ENCODE data around the gene IP6K2. TPM values are rescaled to one million over a fixed set of nuclear protein-coding genes. Genes with fewer than 3 reads are reported as not detected.

The IP6K2 gene
- total and polyA plus RNA-seq, 2 experiments from 2014 or later = 97.0 to 97.4 TPM

GRCh38 chr3:48738144-48738536 is 21.1 kb upstream of the IP6K2 start:
- H3K4me1 ChIP-seq (ENCODE audit: insufficient read depth) = no peaks in the 10 kb centered on the region
- H3K36me3 ChIP-seq (ENCODE audit: insufficient read depth) = no peaks in the 10 kb centered on the region
- no peak overlapping the region for H3K27ac Mint-ChIP-seq
- no peaks in the 10 kb centered on the region for H3K9me2 ChIP-seq (ENCODE audit: insufficient read depth)
- H3K36me3 Mint-ChIP-seq (ENCODE audit: low read depth) = no peaks in the 10 kb centered on the region
- no peak overlapping the region for H3K4me2 ChIP-seq
- TF ChIP-seq EZH2phosphoT487 (IDR thresholded peaks at IDR 0.05; ENCODE audit: unreplicated experiment) (no peak), CREB1 (CRISPR knock-in tag; IDR thresholded peaks at IDR 0.05; ENCODE audit: low read depth) (no peak), POLR2AphosphoS5 (IDR thresholded peaks at IDR 0.05; ENCODE audit: low read depth) (no peak), JUNB (IDR thresholded peaks at IDR 0.05; ENCODE audit: unreplicated experiment) (no peak), ZNF114 (CRISPR knock-in tag; IDR thresholded peaks at IDR 0.05) (no peak), STAT1 (IDR thresholded peaks at IDR 0.05; ENCODE audit: unreplicated experiment) (no peak), NANOG (IDR thresholded peaks at IDR 0.05; ENCODE audit: borderline replicate concordance) (no peak), ZNF331 (CRISPR knock-in tag; IDR thresholded peaks at IDR 0.05; ENCODE audit: low read depth) (no peak), EZH2 (IDR thresholded peaks at IDR 0.05; ENCODE audit: low read depth, unreplicated experiment) (no peak)
- TF ChIP-seq, protein P1, sequence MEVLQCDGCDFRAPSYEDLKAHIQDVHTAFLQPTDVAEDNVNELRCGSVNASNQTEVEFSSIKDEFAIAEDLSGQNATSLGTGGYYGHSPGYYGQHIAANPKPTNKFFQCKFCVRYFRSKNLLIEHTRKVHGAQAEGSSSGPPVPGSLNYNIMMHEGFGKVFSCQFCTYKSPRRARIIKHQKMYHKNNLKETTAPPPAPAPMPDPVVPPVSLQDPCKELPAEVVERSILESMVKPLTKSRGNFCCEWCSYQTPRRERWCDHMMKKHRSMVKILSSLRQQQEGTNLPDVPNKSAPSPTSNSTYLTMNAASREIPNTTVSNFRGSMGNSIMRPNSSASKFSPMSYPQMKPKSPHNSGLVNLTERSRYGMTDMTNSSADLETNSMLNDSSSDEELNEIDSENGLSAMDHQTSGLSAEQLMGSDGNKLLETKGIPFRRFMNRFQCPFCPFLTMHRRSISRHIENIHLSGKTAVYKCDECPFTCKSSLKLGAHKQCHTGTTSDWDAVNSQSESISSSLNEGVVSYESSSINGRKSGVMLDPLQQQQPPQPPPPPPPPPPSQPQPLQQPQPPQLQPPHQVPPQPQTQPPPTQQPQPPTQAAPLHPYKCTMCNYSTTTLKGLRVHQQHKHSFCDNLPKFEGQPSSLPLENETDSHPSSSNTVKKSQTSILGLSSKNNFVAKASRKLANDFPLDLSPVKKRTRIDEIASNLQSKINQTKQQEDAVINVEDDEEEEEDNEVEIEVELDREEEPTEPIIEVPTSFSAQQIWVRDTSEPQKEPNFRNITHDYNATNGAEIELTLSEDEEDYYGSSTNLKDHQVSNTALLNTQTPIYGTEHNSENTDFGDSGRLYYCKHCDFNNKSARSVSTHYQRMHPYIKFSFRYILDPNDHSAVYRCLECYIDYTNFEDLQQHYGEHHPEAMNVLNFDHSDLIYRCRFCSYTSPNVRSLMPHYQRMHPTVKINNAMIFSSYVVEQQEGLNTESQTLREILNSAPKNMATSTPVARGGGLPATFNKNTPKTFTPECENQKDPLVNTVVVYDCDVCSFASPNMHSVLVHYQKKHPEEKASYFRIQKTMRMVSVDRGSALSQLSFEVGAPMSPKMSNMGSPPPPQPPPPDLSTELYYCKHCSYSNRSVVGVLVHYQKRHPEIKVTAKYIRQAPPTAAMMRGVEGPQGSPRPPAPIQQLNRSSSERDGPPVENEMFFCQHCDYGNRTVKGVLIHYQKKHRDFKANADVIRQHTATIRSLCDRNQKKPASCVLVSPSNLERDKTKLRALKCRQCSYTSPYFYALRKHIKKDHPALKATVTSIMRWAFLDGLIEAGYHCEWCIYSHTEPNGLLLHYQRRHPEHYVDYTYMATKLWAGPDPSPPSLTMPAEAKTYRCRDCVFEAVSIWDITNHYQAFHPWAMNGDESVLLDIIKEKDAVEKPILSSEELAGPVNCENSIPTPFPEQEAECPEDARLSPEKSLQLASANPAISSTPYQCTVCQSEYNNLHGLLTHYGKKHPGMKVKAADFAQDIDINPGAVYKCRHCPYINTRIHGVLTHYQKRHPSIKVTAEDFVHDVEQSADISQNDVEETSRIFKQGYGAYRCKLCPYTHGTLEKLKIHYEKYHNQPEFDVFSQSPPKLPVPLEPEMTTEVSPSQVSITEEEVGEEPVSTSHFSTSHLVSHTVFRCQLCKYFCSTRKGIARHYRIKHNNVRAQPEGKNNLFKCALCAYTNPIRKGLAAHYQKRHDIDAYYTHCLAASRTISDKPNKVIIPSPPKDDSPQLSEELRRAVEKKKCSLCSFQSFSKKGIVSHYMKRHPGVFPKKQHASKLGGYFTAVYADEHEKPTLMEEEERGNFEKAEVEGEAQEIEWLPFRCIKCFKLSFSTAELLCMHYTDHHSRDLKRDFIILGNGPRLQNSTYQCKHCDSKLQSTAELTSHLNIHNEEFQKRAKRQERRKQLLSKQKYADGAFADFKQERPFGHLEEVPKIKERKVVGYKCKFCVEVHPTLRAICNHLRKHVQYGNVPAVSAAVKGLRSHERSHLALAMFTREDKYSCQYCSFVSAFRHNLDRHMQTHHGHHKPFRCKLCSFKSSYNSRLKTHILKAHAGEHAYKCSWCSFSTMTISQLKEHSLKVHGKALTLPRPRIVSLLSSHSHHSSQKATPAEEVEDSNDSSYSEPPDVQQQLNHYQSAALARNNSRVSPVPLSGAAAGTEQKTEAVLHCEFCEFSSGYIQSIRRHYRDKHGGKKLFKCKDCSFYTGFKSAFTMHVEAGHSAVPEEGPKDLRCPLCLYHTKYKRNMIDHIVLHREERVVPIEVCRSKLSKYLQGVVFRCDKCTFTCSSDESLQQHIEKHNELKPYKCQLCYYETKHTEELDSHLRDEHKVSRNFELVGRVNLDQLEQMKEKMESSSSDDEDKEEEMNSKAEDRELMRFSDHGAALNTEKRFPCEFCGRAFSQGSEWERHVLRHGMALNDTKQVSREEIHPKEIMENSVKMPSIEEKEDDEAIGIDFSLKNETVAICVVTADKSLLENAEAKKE (CRISPR knock-in tag; IDR thresholded peaks at IDR 0.05) = no peak
- TF ChIP-seq, protein P2, sequence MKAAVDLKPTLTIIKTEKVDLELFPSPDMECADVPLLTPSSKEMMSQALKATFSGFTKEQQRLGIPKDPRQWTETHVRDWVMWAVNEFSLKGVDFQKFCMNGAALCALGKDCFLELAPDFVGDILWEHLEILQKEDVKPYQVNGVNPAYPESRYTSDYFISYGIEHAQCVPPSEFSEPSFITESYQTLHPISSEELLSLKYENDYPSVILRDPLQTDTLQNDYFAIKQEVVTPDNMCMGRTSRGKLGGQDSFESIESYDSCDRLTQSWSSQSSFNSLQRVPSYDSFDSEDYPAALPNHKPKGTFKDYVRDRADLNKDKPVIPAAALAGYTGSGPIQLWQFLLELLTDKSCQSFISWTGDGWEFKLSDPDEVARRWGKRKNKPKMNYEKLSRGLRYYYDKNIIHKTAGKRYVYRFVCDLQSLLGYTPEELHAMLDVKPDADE (IDR thresholded peaks at IDR 0.05) = no peak
- TF ChIP-seq, protein P3, sequence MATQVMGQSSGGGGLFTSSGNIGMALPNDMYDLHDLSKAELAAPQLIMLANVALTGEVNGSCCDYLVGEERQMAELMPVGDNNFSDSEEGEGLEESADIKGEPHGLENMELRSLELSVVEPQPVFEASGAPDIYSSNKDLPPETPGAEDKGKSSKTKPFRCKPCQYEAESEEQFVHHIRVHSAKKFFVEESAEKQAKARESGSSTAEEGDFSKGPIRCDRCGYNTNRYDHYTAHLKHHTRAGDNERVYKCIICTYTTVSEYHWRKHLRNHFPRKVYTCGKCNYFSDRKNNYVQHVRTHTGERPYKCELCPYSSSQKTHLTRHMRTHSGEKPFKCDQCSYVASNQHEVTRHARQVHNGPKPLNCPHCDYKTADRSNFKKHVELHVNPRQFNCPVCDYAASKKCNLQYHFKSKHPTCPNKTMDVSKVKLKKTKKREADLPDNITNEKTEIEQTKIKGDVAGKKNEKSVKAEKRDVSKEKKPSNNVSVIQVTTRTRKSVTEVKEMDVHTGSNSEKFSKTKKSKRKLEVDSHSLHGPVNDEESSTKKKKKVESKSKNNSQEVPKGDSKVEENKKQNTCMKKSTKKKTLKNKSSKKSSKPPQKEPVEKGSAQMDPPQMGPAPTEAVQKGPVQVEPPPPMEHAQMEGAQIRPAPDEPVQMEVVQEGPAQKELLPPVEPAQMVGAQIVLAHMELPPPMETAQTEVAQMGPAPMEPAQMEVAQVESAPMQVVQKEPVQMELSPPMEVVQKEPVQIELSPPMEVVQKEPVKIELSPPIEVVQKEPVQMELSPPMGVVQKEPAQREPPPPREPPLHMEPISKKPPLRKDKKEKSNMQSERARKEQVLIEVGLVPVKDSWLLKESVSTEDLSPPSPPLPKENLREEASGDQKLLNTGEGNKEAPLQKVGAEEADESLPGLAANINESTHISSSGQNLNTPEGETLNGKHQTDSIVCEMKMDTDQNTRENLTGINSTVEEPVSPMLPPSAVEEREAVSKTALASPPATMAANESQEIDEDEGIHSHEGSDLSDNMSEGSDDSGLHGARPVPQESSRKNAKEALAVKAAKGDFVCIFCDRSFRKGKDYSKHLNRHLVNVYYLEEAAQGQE (IDR thresholded peaks at IDR 0.05; ENCODE audit: unreplicated experiment) = no peak
- TF ChIP-seq, protein P4, sequence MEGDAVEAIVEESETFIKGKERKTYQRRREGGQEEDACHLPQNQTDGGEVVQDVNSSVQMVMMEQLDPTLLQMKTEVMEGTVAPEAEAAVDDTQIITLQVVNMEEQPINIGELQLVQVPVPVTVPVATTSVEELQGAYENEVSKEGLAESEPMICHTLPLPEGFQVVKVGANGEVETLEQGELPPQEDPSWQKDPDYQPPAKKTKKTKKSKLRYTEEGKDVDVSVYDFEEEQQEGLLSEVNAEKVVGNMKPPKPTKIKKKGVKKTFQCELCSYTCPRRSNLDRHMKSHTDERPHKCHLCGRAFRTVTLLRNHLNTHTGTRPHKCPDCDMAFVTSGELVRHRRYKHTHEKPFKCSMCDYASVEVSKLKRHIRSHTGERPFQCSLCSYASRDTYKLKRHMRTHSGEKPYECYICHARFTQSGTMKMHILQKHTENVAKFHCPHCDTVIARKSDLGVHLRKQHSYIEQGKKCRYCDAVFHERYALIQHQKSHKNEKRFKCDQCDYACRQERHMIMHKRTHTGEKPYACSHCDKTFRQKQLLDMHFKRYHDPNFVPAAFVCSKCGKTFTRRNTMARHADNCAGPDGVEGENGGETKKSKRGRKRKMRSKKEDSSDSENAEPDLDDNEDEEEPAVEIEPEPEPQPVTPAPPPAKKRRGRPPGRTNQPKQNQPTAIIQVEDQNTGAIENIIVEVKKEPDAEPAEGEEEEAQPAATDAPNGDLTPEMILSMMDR (conservative IDR thresholded peaks at IDR 0.05; ENCODE audit: low read depth in 2 of 2) = no peak
- DNase-seq (ENCODE audit: low spot score) (no peak), ATAC-seq (no peak)
- no peaks in the 10 kb centered on the region for H3K4me1 Mint-ChIP-seq
- no peaks in the 10 kb centered on the region for H4K20me1 ChIP-seq (replicated peaks; ENCODE audit: insufficient read depth)
- peaks cover 14% of the 10 kb centered on the region for H3K9me3 Mint-ChIP-seq
- no peak overlapping the region for H2AFZ ChIP-seq
- no peak overlapping the region for H3K4me3 ChIP-seq
- H3F3A ChIP-seq (replicated peaks; ENCODE audit: low read depth) = no peaks in the 10 kb centered on the region
- H3K27ac ChIP-seq (ENCODE audit: low read depth) = no peak overlapping the region
- H3K27me3 ChIP-seq (ENCODE audit: insufficient read depth) = no peaks in the 10 kb centered on the region
- H3K4me3 Mint-ChIP-seq = no peak overlapping the region
- no peaks in the 10 kb centered on the region for H3K79me2 ChIP-seq (replicated peaks; ENCODE audit: insufficient read depth)
- peaks cover 9% of the 10 kb centered on the region for H3K27me3 Mint-ChIP-seq (ENCODE audit: insufficient read depth, low read depth, poor library complexity)

All from GM23338 (cell line).